Right ventricle myocardium inferior (tissue), 1 donor: ENCODE data around the gene MYO16. TPM values are rescaled to one million over a fixed set of nuclear protein-coding genes. Genes with fewer than 3 reads are reported as not detected.

Experiments used
- ATAC-seq: fragments of 200-7000 bp; cut with Tn5 transposase; one replicate; pipeline ENCODE4 v1.9.1; 2020; ENCODE audit warnings: mild to moderate bottlenecking, moderate library complexity
- DNase-seq: peaks from one replicate; pipeline ENCODE4 v3.0.0; 2021; ENCODE audit errors: missing footprints
- intact Hi-C: fragments of 100-400 bp; cut with DNase I; formaldehyde crosslinking; loops from one replicate; pipeline ENCODE4 v1.11.0; 2022
- total RNA-seq: library from RNA; stranded (reverse); fragmentation: NEBNext Ultra II Directional; extraction: Animal tissue kit (Norgen Biotek cat#: 25700); gene quantifications from one replicate; pipeline ENCODE4 v1.2.1, GENCODE V29; 2021
- donor health status: DM: no; HTN: yes; CAD: no; lungs with severe emphysema.

The MYO16 gene
- total RNA-seq, 1 donor from 2014 or later: 1.4 TPM

DNA sequence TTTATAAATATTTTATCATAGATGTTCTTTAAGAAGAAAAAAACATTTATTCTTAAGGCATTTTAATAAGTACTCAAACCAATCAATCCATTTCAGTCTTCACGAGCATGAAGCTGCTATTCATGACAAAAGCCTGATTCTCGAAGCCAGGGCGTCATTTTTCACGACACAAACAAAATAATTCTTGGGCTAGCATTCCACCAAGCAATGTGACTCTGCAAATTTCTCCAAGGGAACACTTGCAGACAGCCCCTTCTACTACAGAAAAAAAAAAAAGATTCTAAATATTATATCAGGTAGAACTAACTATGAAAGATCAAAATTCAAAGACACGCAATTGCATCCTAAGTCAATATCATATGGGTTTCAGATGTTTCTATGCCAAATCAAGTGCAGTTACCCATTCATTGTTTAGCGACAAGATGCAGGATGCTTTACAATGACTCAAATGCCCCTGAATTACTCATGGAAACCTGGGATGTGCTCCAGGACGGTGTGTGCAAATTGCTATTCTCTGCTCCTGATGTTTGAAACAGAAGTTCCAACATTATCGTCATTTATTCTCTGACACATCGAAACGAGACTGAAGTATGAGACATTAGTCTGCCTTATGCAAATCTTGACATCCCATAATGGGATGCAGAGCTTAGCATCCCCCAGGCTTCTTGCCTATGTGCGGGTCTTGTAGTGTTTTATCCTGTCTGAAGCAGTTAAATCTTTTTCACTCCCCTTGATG lies 517.7 kb downstream of the MYO16 start:
- ATAC-seq (no peak), DNase-seq (no peak)
- intact Hi-C loops: loop anchor here (10.0 kb wide), 2 partner anchors 958 to 988 kb away; no protein-coding TSS in a partner anchor

GRCh38 chr13:109148243-109148642 lies 518.8 kb downstream of the MYO16 start:
- ATAC-seq (no peak), DNase-seq (no peak)
- intact Hi-C loops: loop anchor here (10.0 kb wide), 2 partner anchors 957 to 987 kb away; no protein-coding TSS in a partner anchor

- ATAC-seq (no peak), DNase-seq (no peak)
- intact Hi-C loops: no loop called here
These were observed 521.3 kb downstream of the MYO16 start for GRCh38 chr13:109150696-109151095.

- DNase-seq (no peak), ATAC-seq (no peak)
- intact Hi-C loops: no loop called here
These were observed 521.8 kb downstream of the MYO16 start for GRCh38 chr13:109151255-109151654.

GRCh38 chr13:109151696-109152095 lies 522.3 kb downstream of the MYO16 start:
- intact Hi-C loops: no loop called here
- DNase-seq: no peak
- ATAC-seq: no peak

DNA sequence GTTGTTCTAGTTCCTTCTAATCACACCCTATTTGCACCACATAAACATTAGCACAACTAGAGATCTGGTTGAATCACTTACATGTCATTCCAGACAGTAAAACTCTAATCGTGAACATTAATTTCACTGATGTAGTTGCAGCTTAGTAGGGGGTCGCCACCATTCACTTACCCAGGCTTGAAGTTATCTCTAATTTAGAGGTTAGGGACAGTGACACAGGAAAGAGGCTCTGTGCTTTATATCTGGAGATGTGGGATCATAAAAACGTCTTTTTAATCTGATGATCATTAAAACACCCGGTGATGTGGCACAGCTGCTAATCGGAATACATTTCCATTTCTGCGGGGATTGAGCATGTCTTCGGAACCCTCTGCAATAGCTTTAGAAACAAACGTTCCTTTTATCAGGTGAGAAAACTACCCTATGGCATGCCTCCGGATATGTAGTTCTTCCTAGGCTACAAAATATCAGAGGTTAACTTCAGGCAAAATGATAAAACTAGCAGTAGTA lies 523.0 kb downstream of the MYO16 start:
- no peak for ATAC-seq
- intact Hi-C loops: no loop called here

GRCh38 chr13:109152941-109153340 lies 523.5 kb downstream of the MYO16 start:
- no peak for DNase-seq
- no peak for ATAC-seq
- intact Hi-C loops: no loop called here

More for the DNA sequence above, 523.0 kb downstream of the MYO16 start:
- DNase-seq: no peak

- ATAC-seq: no peak
- no peak for DNase-seq
These were observed 524.7 kb downstream of the MYO16 start for GRCh38 chr13:109154146-109154545.

GRCh38 chr13:109154546-109154945 lies 525.1 kb downstream of the MYO16 start:
- intact Hi-C loops: no loop called here

More at GRCh38 chr13:109154146-109154545, 524.7 kb downstream of the MYO16 start:
- intact Hi-C loops: no loop called here

DNA sequence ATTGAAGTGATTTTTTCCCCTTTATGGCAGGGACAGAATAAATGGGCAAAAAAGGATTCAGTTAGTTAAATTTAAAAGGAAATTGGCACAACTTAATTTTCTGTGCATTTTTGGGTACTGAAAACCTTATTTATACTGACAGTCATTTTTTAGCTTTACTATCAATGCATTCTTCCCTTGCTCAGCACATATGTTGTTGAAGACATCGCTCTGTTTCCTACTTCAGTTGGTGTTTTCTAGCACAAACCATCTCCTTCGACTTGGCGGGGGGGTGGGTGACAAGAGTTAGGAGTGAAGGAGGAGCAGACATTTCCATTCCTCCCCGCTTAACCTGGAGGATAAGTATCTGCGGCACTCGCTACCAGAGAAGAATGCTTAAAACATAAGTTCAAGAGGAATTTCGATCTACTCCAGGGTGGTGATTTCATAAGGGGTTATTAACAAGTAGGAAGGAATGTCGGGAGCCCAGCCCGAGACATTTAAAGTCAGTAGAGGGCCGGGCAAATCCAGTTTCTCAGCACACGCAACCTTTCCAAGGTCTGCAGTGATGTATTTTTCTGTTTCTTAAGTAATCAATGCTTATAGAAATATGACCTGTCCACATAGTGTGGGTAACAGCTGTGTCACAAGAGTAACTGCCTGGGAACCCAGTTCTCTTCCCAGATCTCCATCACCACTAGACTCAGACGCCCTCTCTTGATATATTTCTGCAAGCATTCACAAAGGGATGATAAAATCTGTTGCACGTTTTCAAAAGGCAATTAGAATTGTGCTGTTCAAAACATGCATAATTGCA lies 525.8 kb downstream of the MYO16 start:
- ATAC-seq (no peak), DNase-seq (no peak)
- intact Hi-C loops: loop anchor here (5.0 kb wide), 2 partner anchors 37 to 87 kb away; no protein-coding TSS in a partner anchor

More at GRCh38 chr13:109154546-109154945, 525.1 kb downstream of the MYO16 start:
- ATAC-seq (no peak), DNase-seq (no peak)

- intact Hi-C loops: loop anchor here (5.0 kb wide), 2 partner anchors 36 to 86 kb away; no protein-coding TSS in a partner anchor
- ATAC-seq: peak; percentile 67
- no peak for DNase-seq
These were observed 526.9 kb downstream of the MYO16 start for GRCh38 chr13:109156181-109156935.

- intact Hi-C loops: loop anchor here (5.0 kb wide), 2 partner anchors 35 to 85 kb away; no protein-coding TSS in a partner anchor
- no peak for DNase-seq
- ATAC-seq: no peak
These were observed 527.9 kb downstream of the MYO16 start for GRCh38 chr13:109157275-109157674.

GRCh38 chr13:109158383-109158782 lies 529.0 kb downstream of the MYO16 start:
- DNase-seq: no peak
- ATAC-seq: no peak
- intact Hi-C loops: loop anchor here (5.0 kb wide), 2 partner anchors 34 to 84 kb away; no protein-coding TSS in a partner anchor

- peak; percentile 46 for DNase-seq
- ATAC-seq: no peak
- intact Hi-C loops: loop anchor here (5.0 kb wide), 2 partner anchors 33 to 83 kb away; no protein-coding TSS in a partner anchor
These were observed 530.4 kb downstream of the MYO16 start for GRCh38 chr13:109159650-109160309.

GRCh38 chr13:109160357-109160756 lies 530.9 kb downstream of the MYO16 start:
- no peak for DNase-seq
- intact Hi-C loops: no loop called here
- no peak for ATAC-seq

- ATAC-seq: no peak
- intact Hi-C loops: no loop called here
- no peak for DNase-seq
These were observed 531.7 kb downstream of the MYO16 start for GRCh38 chr13:109160887-109161669.

- intact Hi-C loops: no loop called here
- ATAC-seq: no peak
- no peak for DNase-seq
These were observed 533.0 kb downstream of the MYO16 start for GRCh38 chr13:109162248-109163036.
